ENCODE measurements around the gene ARHGAP22. TPM values are rescaled to one million over a fixed set of nuclear protein-coding genes. Genes with fewer than 3 reads are reported as not detected.

Gene ARHGAP22
- total RNA-seq, 4 donors from 2014 or later = 0.59 to 2.1 (median 1.2) TPM

- no peak for DNase-seq
- 66 to 73% methylated on average over 7 to 8 of the region's 8 CpGs for WGBS, 2 donors
- H3K4me1 ChIP-seq = peaks cover 10 to 31% (median 13%) of the 10 kb centered on the region in 3 donors
- H3K36me3 ChIP-seq = no peaks in the 10 kb centered on the region
- no peak overlapping the region for H3K4me3 ChIP-seq
- no peak for TF ChIP-seq CTCF (IDR thresholded peaks at IDR 0.05)
- TF ChIP-seq POLR2A (IDR thresholded peaks at IDR 0.05) = no peak
- intact Hi-C loops (cut with DNase I) = no loop called here
- peaks cover 0 to 52% (median 0%) of the 10 kb centered on the region in 4 donors for H3K27me3 ChIP-seq
- peak overlapping the region in 2 of 4 donors; percentile 42 to 64 for H3K27ac ChIP-seq
- H3K9me3 ChIP-seq = no peaks in the 10 kb centered on the region
These were observed 1.9 kb upstream of the ARHGAP22 start for GRCh38 chr10:48606530-48607355.

GRCh38 chr10:48605786-48606529 is 1.1 kb upstream of the ARHGAP22 start:
- Histone ChIP-seq H3K27ac (no peak overlapping the region), H3K36me3 (no peaks in the 10 kb centered on the region), H3K9me3 (no peaks in the 10 kb centered on the region), H3K4me1 (peaks cover 10 to 31% (median 13%) of the 10 kb centered on the region in 3 donors), H3K4me3 (no peak overlapping the region), H3K27me3 (peaks cover 0 to 47% (median 0%) of the 10 kb centered on the region in 4 donors)
- DNase-seq = no peak
- intact Hi-C loops (cut with DNase I) = no loop called here
- 80% methylated on average over 5 to 7 of the region's 7 CpGs for WGBS, 2 donors
- TF ChIP-seq POLR2A (IDR thresholded peaks at IDR 0.05) (no peak), CTCF (IDR thresholded peaks at IDR 0.05) (no peak)

DNA sequence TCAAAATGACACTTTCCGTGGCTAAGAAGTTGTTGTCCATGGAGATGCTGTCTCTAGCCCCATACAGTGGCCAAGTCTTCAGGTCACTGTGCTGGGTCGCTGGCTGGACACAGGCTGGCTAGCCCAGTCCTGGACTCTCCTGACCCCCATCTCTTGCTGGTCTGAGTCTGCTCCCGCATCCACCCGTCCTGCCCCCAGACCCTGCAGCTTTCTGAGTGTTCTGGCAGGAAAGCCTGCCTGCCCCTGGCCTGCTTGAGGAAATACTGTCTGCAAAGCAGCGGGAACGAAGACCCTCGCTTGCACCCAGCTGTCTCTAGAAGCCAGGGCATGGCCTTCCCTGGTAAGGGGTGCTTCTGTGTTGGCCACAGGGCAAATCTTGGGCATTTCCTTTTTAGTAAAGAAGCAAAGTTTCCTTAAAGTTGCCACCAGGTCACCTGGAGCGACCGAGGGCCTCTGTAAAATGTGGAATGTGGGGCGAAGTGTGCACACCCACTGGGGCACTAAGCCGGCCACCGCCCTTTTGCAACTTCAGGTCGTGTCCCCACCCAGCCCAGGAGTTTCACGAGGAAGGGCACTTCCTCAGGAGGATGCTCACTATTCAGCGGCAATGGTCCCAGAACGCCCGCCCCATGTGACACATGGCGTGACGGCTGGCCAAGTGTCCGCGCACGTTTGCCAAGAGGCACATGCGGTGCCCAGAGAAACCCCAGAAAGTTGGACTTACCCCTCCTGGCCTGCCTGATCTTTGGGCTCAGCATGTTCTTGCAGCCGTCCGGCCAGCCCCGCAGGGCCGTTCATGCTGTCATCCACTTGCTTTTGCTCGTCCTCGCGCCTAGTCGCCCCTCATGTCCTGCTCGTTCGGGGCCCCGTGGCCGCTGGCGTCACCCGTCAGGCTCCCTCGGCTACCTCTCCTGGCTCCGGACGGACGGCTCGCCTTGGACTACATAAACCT is 558 bp downstream of the ARHGAP22 start:
- Histone ChIP-seq H3K9me3 (no peaks in the 10 kb centered on the region), H3K4me3 (peak overlapping the region; percentile 15 to 66 (median 37)), H3K36me3 (no peaks in the 10 kb centered on the region), H3K4me1 (peaks cover 10 to 31% (median 13%) of the 10 kb centered on the region in 3 donors), H3K27ac (peak overlapping the region in 3 of 4 donors; percentile 33 to 44 (median 39)), H3K27me3 (peaks cover 0 to 42% (median 0%) of the 10 kb centered on the region in 4 donors)
- 23 to 28% methylated on average over 18 to 21 of the region's 42 CpGs for WGBS, 2 donors
- no peak for DNase-seq
- intact Hi-C loops (cut with DNase I) = no loop called here
- TF ChIP-seq CTCF (IDR thresholded peaks at IDR 0.05) = no peak
- TF ChIP-seq POLR2A (IDR thresholded peaks at IDR 0.05) = no peak

DNA sequence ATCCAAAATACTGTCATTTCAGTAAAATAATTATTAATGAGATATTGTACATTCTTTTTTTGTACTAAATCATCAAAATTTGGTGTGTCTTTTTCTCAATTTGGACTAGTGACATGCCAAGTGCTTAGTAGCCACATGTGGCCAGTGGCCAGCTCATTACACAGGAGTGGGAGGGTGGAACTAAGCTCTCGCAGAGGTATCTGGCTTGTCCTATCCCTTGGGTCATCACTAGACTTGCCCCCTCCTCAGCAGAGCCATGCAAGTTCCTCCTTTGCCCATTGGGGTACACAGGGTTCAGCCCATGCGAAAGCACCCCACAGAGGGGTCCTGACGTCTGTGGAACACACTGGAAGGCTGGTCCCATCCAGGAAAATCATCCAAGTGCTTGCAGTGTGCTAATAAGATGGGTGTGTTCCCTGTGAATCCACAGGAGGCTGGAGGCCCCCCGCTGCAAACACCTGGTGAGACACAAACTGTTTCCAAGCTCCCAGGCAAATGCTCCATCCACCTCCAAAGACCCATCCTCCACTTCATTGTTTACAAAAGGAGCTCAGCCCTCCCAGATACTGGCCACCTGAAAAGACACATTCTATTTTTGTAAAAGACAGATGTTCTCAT is 1.3 kb downstream of the ARHGAP22 start:
- Histone ChIP-seq H3K4me3 (peak overlapping the region in 1 of 4 donors; percentile 45), H3K9me3 (no peaks in the 10 kb centered on the region), H3K27me3 (peaks cover 0 to 42% (median 0%) of the 10 kb centered on the region in 4 donors), H3K36me3 (no peaks in the 10 kb centered on the region), H3K27ac (no peak overlapping the region), H3K4me1 (peaks cover 10 to 31% (median 13%) of the 10 kb centered on the region in 3 donors)
- TF ChIP-seq CTCF (IDR thresholded peaks at IDR 0.05) = no peak
- no peak for TF ChIP-seq POLR2A (IDR thresholded peaks at IDR 0.05)
- DNase-seq = no peak
- WGBS, 2 donors = 88 to 90% methylated on average over 2 to 3 of the region's 4 CpGs
- intact Hi-C loops (cut with DNase I) = no loop called here
